ENCODE results near the gene EIF3A. TPM values are rescaled to one million over a fixed set of nuclear protein-coding genes. Genes with fewer than 3 reads are reported as not detected.

Gene EIF3A
- total and polyA plus RNA-seq, 9 of the 15 experiments (the other 6 are each of a cell fraction or from before 2014, with no cell fraction given) = 19.6 to 163 (median 102) TPM

GRCh38 chr10:119080521-119081259 lies at the start of gene EIF3A (continued):
- TF ChIP-seq JUN (IDR thresholded peaks at IDR 0.05; ENCODE audit: borderline replicate concordance, low read depth, low read length) = peak; percentile 42; the same call in 1 of the 2 replicates
- no peak for TF ChIP-seq JUN (CRISPR knock-in tag; IDR thresholded peaks at IDR 0.05; ENCODE audit: borderline replicate concordance)
- peak; percentile 76 to 86 for TF ChIP-seq MNT (conservative IDR thresholded peaks at IDR 0.05)
- peak in 1 of 2 experiments; percentile 75; a peak in 2 of 4 replicates for TF ChIP-seq SIN3A (IDR thresholded peaks at IDR 0.05; ENCODE audit: borderline replicate concordance in 2 of 2, control insufficient read depth in 1 of 2, low read depth in 2 of 2, low read length in 2 of 2)
- 0 out of 2 replicates have a peak, but pooled peaks have one; percentile 51 for TF ChIP-seq TRIM25 (IDR thresholded peaks at IDR 0.05; ENCODE audit: borderline replicate concordance)
- TF ChIP-seq USF2 (CRISPR knock-in tag; IDR thresholded peaks at IDR 0.05) = peak; percentile 91
- TF ChIP-seq TAF9B (IDR thresholded peaks at IDR 0.05; ENCODE audit: partially characterized antibody) = peak; percentile 82
- no peak for TF ChIP-seq FOXO4 (CRISPR knock-in tag; IDR thresholded peaks at IDR 0.05)
- TF ChIP-seq CBX1 (IDR thresholded peaks at IDR 0.05; ENCODE audit: low read depth) = peak; percentile 52; the same call in 1 of the 2 replicates
- TF ChIP-seq ZNF316 (IDR thresholded peaks at IDR 0.05) = peak; percentile 90
- TF ChIP-seq RBM22 (IDR thresholded peaks at IDR 0.05; ENCODE audit: low read depth, low read length, poor library complexity, severe bottlenecking) = peak; percentile 53
- TF ChIP-seq FOXK1 (CRISPR knock-in tag; IDR thresholded peaks at IDR 0.05; ENCODE audit: borderline replicate concordance) = 0 out of 2 replicates have a peak, but pooled peaks have one; percentile 17
- TF ChIP-seq ZNF175 (CRISPR knock-in tag; IDR thresholded peaks at IDR 0.05; ENCODE audit: low read depth) = peak; percentile 48; the same call in 1 of the 2 replicates
- TF ChIP-seq SPI1 (IDR thresholded peaks at IDR 0.05; ENCODE audit: borderline replicate concordance, low read depth, low read length) = peak; percentile 48; the same call in 1 of the 2 replicates
- peak; percentile 76 for TF ChIP-seq BHLHE40 (IDR thresholded peaks at IDR 0.05; ENCODE audit: low read length)
- TF ChIP-seq SMAD4 (CRISPR knock-in tag; conservative IDR thresholded peaks at IDR 0.05) = peak; percentile 45; the same call in 1 of the 2 replicates
- no peak for TF ChIP-seq LEF1 (IDR thresholded peaks at IDR 0.05)
- peak; percentile 75 for TF ChIP-seq NFIC (IDR thresholded peaks at IDR 0.05)

Data from K562 (cell line).